Stimulated activated CD4-positive, alpha-beta T cell treated with anti-CD3 and anti-CD28 coated beads, Interleukin-12 subunit alpha, Interleukin-12 subunit beta, amount 100 ng/mL, for 24 hours (primary cell): Measurements from ENCODE around the gene SURF1.
"Not testable (repeated sequence)": the region's sequence is repeated elsewhere in the genome, so short reads cannot be mapped to it uniquely, and the experiment has no call there.

Experiments
- DNase-seq, 2 experiments: peaks; one replicate each; pipeline ENCODE4 v3.0.0-alpha.2; 2020; ENCODE audit warnings: low read depth in 2 of 2

SURF1 gene, protein sequence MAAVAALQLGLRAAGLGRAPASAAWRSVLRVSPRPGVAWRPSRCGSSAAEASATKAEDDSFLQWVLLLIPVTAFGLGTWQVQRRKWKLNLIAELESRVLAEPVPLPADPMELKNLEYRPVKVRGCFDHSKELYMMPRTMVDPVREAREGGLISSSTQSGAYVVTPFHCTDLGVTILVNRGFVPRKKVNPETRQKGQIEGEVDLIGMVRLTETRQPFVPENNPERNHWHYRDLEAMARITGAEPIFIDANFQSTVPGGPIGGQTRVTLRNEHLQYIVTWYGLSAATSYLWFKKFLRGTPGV

DNA sequence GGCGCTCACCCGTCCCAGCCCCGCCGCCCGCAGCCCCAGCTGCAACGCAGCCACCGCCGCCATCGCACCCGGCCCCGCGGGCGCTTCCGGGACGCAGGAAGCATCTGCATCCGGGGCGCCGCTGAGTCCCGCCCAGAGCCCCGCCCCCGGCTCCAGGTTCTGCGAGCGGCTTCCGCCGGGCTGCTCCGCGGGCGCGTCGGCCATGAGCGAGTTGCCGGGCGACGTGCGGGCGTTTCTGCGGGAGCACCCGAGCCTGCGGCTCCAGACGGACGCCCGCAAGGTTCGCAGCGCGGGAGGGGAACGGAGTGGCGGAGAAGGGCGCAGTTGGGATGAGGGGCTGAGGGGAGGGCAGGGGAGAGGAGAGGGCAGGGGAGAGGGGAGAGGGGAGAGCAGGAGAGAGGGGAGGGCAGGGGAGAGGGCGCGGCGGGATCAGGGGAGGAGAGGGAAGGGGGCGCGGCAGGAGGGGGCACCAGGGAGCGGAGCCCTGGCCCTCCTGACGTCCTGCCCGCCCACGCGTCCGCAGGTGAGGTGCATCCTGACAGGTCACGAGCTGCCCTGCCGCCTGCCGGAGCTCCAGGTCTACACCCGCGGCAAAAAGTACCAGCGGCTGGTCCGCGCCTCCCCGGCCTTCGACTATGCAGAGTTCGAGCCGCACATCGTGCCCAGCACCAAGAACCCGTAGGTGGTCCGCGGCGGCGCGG is at the start of gene SURF1, which contains the start of gene SURF2:
TSS of gene SURF1 (minus strand) at position 97 of the 701 bp plus-strand sequence. CDS start at position 63, 34 bp downstream.
TSS of gene SURF2 (plus strand) at position 160 of the 701 bp plus-strand sequence. CDS start at position 203, 43 bp downstream.
- peak; percentile 81 to 92 for DNase-seq

DNA sequence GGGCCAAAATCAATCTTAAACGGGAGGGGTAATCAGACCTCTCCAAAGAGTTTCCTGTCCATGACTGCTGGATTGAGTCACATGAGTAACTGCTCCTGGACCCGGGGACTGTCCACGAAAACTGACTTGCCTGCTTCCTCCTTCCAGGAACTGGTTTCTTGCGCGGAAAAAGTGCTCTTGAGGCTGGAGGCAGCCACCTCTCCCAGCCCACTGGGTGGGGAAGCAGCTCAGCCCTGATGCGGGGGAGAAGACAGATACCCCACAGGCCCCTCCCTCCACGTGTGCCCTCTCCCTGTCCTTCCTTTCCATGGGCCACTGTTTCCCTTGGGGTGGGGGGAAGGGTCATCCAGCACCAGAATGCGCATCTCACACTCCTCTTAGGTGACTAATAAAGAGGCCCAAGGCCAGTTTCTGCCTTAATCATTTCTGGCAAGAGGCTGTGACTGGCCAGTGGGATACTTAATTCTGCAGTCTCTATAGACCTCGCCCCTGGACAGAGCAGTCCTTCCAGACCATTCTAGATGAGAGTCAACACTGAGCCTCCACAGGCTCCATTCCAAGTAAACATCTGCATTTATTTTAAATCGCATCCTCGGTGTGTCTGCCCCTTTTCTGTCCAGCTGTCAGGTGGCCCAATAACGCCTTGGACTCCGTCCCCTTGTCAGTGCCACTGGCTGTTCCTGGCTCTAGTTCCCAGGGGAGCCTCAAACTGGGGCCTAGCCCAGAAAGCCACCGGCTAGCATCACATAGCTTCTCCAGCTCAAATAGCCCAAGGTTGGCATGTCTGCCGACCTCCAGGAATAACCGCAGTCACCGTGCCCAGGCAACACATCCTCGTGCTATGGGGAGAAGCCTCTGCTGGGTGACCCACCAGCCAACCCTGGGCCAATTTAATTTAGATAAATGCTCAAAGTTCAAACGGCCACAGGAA is 49.5 kb upstream of the SURF1 start:
- no peak for DNase-seq

DNA sequence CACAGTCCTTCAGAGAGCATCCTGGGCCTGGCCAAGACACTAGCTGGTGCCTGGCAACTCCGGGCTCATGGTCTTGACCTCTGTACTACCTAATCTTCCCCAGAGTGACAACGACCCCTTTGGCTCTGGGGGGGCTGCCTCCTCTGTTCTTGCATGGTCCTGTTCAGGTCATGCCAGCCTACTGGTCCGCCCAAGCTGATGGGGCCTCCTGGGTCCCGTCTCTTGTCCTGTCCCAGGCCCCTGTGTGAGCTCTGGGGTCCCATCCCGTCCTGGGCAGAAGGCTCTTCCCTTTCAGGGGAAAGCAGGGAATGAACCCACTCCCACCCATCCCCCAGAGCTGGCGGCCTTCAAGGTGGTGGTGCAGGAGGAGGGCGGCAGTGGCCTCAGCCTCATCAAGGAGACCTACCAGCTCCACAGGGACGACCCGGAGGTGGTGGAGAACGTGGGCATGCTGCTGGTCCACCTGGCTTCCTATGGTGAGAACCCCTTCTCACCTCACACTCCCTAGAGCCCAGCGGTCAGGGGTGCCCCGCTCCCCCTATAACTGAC is 48.2 kb upstream of the SURF1 start:
- DNase-seq: no peak

DNA sequence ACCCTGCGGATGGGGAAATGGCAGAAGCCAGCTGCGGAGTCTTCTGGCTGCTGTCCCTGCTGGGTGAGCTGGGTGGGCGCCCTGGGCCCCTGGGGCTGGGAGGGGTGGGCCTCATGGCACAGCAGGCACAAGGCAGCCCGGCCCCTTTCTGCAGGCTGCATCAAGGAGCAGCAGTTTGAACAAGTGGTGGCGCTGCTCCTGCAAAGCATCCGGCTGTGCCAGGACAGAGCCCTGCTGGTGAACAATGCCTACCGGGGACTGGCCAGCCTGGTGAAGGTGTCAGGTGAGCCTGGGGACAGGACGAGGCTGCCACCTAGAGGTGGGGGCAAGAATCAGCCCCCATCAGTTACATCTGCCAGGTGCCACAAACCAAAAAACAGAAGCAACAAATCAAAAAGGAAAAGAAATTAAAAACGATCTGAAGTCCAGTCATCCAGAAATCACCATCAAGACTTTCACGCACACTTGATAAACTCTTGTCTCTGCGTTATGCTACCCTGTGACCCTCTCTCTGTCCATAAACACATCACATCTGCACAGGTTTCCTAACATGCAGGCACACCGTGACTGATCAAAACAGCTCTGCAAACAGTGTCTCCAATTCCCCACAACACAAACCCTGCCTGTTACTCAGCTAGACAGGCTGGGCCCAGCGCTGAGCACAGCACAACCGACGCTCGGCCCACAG is 47.6 kb upstream of the SURF1 start:
- DNase-seq: peak; percentile 28 to 32

DNA sequence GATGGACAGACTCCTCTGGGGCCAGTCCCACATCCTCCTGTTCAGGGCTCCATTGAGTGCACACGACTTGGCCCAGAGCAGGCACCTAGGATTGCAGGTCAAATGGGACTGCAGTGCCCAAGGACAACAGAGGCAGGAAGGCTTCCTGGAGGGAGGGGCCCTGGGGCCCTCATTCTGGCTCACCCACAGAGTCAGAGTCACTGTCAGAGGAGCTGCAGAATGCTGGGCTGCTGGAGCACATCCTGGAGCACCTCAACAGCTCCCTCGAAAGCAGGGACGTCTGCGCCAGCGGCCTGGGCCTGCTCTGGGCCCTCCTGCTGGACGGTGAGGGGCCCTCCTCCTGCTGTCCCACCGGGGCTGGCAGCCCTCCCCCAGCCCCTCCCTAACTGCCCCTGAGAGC is 46.4 kb upstream of the SURF1 start:
- DNase-seq: no peak

DNA sequence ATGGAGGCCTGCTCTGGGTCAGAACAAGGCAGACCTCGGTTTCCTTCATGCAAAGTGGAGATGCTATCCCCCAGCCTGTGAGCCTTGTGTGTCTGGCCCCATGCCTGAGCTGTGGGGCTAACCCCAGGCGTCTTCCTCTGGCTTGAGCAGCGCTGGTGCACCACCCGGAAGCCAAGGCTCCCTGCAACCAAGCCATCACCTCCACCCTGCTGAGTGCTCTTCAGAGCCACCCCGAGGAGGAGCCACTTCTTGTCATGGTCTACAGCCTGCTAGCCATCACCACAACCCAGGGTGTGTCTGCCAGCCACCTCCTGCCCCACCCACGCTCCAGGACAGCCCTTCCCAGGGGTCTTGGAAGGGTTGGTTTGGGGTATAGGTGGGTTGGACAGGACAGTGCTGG is 45.3 kb upstream of the SURF1 start:
- no peak for DNase-seq

DNA sequence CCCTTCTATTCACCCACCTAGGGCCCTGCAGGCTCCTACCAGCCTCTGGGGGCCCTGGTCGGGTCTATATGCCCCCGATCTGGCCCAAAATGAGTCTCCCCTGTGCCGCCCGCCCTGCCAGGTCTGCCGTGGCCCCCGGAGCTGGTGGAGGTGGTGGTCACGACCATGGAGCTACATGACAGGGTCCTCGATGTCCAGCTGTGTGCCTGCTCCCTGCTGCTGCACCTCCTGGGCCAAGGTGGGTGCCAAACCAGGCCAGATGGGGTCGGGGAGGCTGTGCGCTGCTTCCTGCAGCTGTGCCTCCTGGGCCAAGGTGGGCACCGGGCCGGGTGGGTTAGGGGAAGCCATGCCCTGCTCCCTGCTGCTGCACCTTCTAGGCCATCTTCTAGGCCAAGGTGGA is 44.0 kb upstream of the SURF1 start:
- DNase-seq: no peak

DNA sequence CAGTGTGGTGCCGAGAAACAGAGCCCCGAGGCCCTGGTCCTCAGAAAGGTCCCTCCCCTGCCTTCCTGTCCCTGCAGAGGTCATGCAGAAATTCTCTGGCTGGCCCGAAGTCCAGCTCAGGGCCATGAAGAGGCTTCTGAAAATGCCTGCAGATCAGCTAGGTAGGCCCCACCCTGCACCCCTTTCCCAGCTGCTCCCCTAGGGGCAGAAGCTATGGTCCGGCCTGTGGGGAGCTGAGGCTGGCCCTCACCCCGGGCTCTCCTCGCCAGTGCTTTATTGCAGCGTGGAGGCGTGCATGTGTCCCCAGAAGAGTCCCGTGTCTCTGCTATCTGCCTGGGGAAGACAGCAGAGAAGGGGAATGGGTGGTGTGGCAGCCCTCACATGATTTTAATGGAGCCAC is 41.6 kb upstream of the SURF1 start:
- DNase-seq: no peak

DNA sequence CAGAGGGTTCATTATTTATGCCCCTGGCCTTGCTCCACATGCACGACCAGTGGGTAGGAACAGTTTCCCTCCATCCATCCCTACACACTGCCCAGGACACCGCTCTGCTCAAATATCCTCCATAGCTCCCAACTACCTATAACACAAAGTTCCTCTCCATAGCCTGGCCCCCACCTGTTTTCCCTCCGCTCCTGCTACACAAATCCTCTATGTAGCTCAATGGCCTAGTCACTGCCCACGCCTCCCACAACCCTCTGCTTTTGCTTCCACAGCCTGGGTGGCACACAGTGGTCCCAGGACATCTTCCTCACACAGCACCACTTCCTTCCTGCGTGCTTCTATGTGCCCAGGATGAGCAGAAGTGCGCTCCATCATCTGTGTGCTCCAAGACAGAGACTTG is 41.1 kb upstream of the SURF1 start:
- no peak for DNase-seq

DNA sequence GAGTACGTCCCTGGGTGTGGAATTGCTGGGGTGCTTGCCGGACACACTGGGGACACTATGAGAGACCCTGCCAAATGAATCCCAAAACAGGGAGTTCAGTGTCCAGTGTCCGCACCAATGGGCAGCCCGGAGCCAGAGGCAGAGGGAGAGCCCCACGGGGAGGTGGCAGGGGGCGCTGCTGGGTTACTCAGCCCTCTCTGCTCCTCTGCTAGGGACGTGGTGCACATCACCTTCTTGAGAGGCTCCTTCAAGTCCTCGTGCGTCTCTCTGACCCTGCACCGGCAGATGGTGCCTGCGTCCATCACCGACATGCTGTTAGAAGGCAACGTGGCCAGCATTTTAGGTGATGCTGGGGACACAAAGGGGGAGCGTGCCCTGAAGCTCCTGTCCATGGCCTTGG is 40.7 kb upstream of the SURF1 start:
- no peak for DNase-seq

DNA sequence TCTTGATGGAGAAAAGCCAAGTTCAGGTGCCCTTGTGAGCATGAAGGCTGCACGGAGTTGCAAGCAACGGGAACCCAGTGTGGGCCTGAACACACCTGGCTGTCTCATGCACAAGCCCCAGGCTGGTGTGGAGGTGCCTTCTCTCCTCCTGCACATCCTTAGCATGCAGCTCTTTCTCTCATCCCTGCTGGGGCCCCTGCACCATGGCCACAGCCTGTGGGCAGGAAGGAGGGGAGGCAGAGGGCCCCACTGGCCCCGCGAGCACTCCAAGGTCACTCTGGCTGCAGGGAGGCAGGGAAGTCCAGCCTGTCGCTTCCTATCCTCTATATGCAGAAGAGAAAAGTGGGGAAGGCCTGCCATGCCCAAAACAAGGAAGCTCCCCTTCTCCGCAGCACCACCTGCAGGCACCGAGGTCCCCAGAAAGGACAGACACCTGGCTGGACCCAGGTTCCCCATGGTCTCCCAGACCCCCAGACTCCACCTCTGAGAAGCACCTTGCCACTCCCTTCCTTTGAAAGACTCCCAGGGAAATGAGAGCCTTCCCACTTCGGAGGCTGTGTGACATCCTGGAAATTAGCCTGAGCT is 38.5 kb upstream of the SURF1 start:
- no peak for DNase-seq

DNA sequence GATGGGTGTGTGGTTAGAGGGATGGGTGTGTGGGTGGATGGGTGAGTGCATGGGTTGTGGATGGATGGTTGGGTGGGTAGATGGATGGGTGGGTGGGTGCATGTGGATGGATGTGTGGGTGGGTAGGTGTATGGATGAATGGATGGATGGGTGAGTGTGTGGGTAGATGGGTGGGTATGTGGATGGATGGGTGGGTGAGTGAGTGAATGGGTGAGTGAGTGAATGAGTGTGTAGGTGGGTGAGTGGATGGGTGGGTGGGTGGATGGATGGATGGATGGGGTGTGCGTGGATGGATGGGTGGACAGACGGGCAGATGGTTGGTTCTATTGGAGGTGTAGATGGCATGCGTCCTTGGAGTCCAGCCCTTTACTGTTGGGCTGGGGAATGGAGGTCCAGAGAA is 37.1 kb upstream of the SURF1 start:
- no peak for DNase-seq

DNA sequence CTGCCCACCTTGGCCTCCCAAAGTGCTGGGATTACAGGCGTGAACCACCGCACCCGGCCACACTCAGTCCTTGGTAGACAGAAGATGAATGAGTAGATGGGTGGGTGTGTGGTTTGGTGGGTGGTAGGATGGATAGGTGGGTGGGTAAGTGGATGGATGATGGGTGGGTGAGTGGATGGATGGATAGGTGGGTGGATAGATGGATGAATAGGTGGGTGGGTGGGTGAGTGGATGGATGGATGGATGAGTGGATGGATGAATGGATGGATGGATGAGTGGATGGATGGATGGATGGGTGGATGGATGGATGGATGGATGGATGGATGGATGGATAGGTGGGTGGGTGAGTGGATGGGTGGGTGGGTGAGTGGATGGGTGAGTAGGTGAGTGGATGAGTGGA is 36.0 kb upstream of the SURF1 start:
- not testable (repeated sequence) for DNase-seq

DNA sequence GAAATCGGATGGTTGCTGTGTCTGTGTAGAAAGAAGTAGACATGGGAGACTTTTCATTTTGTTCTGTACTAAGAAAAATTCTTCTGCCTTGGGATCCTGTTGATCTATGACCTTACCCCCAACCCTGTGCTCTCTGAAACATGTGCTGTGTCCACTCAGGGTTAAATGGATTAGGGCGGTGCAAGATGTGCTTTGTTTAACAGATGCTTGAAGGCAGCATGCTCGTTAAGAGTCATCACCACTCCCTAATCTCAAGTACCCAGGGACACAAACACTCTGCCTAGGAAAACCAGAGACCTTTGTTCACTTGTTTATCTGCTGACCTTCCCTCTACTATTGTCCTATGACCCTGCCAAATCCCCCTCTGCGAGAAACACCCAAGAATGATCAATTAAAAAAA is 35.2 kb upstream of the SURF1 start:
- not testable (repeated sequence) for DNase-seq

DNA sequence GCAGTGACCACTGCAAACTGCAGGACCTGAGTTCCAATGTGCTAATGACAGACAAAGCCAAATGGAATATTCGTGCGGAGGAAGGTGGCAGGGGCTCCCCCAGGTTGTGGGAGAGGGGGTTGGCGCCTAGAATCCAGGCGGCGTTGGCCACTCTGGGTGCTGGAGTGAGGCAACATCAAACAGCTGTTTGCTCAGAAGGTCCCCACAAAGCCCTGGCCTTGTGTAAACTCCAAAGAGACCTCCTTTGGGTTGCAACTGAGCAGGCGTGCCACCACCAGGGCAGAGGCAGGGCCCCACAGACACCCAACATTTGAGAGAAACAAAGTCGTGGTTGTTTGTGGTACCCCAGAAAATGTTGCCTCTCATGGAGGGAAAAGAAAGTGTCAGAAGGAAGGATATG is 34.4 kb upstream of the SURF1 start:
- no peak for DNase-seq

DNA sequence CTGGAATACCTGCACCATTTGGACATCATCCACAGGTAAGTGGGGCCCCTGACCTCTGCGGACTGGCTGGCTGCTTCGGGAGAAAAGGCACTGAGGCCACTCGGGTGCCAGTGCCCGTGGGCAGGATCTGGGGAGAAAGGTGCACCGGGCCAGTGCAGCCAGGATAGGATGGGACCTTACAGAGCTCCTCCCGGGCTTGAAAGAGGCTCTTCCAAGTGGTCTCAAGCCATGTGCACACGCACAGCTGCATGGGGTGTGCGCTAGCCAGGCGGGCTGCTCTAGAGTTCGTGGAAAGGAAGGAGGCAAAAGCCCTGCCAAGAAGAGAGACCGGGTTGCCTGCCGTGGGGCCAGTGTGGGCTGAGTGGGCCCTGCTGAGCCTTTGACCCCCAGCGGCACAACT is 33.3 kb upstream of the SURF1 start:
- no peak for DNase-seq

DNA sequence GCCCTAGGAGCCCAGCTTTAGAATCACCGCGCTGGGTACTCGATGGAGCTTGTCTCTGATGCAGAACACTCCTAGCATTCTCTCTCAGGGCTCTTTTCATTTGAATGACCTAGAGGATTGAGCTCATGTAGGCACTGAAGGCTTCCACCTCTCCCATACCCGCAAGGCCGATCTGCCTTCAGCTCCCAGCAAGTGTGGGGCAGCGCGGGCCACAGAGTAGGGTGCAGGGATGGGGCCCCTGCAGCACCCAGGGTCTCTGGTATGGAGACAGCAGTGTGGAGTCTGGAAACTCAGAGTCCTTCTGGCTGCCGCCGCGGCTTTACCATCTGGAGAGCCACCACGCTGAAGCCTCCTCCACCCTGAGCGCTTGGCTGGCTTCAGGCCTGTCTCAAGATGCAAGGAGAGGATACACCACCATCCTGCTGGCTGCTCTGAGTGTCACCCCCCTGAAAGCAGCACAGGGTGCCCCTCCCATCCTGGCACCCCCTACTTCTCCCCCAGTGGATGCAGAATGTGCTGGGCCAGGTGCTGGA is 32.8 kb upstream of the SURF1 start:
- no peak for DNase-seq

DNA sequence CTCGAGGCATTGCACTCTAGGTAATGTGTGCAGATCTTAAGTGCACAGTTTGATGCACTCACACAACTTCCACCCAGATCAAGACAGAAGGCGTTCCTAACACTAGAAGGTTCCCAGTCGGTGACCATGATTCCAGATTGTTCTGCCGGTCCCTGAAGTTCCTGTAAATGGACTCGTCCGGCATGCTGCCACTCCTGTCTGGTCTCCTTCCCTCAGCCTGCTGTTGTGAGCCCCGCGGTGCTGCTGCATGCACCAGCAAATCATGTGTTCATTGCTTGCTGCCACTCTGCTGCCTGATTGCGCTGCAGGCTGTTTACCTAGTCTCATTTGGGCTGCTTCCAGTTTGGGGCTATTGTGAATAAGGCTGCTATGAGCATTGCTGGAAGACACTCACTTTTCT is 31.4 kb upstream of the SURF1 start:
- no peak for DNase-seq

DNA sequence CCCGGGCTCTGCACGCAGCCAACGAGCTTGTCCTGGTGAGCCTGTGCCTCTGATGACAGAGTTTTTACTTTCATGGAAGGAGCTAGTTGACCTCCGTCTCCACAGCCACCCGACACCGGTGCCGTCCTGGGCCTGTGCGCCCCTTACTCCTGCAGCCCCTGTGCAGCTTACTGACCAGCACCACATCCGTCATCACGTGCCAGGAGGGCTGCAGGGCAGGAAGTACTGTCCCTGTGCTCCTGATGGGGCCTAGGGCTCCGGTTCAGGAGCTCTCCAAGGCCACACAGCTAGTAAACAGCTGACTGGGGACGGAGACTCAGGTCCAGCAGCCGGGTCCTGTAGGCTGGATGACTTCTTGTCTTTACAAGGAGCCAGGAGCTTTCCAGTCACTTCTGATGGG is 30.1 kb upstream of the SURF1 start:
- DNase-seq: no peak

DNA sequence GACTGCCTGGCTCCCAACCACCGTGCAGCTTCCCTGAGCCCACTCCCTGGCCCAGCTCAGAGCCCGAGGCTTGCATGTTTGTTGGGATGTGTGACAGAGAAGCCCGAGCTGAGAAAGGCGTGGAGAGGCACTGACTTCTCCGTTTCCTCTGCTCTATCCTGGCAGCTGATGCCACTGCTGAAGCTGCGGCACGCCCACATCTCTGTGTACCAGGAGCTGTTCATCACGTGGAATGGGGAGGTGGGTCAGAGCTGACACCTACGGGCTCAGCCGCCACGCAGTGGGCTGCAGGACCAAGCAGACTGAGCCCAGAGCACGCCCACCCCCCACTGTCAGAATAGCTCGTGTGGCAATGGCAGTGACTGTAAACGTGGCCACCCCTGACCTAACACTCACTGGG is 29.2 kb upstream of the SURF1 start:
- DNase-seq: no peak
